DND-41 (cell line): ENCODE data around the gene EIF3I.
A peak's percentile ranks its signal among the peaks of the same experiment; 100 is the strongest.

ENCODE experiments used
- ATAC-seq: fragments of 200-7000 bp; cut with Tn5 transposase; 3 replicates; pipeline ENCODE4 v1.9.1; 2021; ENCODE audit warnings: low read depth; ENCODE audit not compliant: insufficient read depth
- DNase-seq: peaks from one replicate; pipeline ENCODE4 v3.0.0-alpha.2; 2020
- H2AFZ ChIP-seq: 2 replicates; pipeline ENCODE4 v1.6.0; 2012; ENCODE audit warnings: low read depth, low read length
- H3K27ac ChIP-seq: 2 replicates; pipeline ENCODE4 v1.5.1; 2012; ENCODE audit warnings: low read length, inconsistent platforms
- H3K27me3 ChIP-seq: fragments of 200-600 bp; sonication (generic); 2 replicates; pipeline ENCODE4 v1.6.0; 2012; ENCODE audit warnings: low read length, mild to moderate bottlenecking, inconsistent platforms; ENCODE audit not compliant: insufficient read depth, poor library complexity
- H3K36me3 ChIP-seq: 2 replicates; pipeline ENCODE4 v1.5.1; 2012; ENCODE audit warnings: low read length, inconsistent platforms; ENCODE audit not compliant: insufficient read depth
- H3K4me1 ChIP-seq: 2 replicates; pipeline ENCODE4 v1.5.1; 2012; ENCODE audit warnings: mild to moderate bottlenecking, low read length; ENCODE audit not compliant: insufficient read depth
- H3K4me2 ChIP-seq: 2 replicates; pipeline ENCODE4 v1.6.0; 2012; ENCODE audit warnings: mild to moderate bottlenecking, moderate library complexity, low read length, inconsistent platforms; ENCODE audit not compliant: insufficient read depth
- H3K4me3 ChIP-seq, 2 experiments: fragments of 200-600 bp in 1 of 2; shearing (Covaris generic) in 1 of 2; 2 replicates each; pipeline ENCODE4 v1.5.1; 2012 to 2016; ENCODE audit warnings: inconsistent platforms in 2 of 2, low read length in 2 of 2, mild to moderate bottlenecking in 2 of 2, low read depth in 1 of 2, moderate library complexity in 1 of 2
- H3K79me2 ChIP-seq: 2 replicates; pipeline ENCODE4 v1.6.0; 2012; ENCODE audit warnings: low read length, inconsistent platforms; ENCODE audit not compliant: insufficient read depth
- H3K9ac ChIP-seq: 2 replicates; pipeline ENCODE4 v1.6.0; 2012; ENCODE audit warnings: low read depth, mild to moderate bottlenecking, inconsistent platforms, low read length, moderate library complexity
- H3K9me3 ChIP-seq: 2 replicates; pipeline ENCODE4 v1.5.1; 2012; ENCODE audit warnings: low read length, moderate library complexity, mild to moderate bottlenecking, inconsistent platforms; ENCODE audit not compliant: insufficient read depth, severe bottlenecking
- H4K20me1 ChIP-seq: 2 replicates; pipeline ENCODE4 v1.6.0; 2012; ENCODE audit warnings: low read length; ENCODE audit not compliant: insufficient read depth
- CTCF ChIP-seq: IDR thresholded peaks from 2 replicates; pipeline ENCODE4 v1.5.1; 2012; ENCODE audit warnings: borderline replicate concordance, low read length, moderate library complexity, mild to moderate bottlenecking; ENCODE audit not compliant: poor library complexity, severe bottlenecking; ENCODE audit errors: extremely low read depth
- EZH2 ChIP-seq: IDR thresholded peaks from 3 replicates; pipeline ENCODE4 v1.6.1; 2012; ENCODE audit warnings: borderline replicate concordance, low read depth, mild to moderate bottlenecking, moderate library complexity, low read length, inconsistent platforms; ENCODE audit not compliant: severe bottlenecking

The EIF3I gene

GRCh38 chr1:32269744-32270143 is 47.5 kb downstream of the EIF3I start:
- H3K27ac ChIP-seq: peak overlapping the region; percentile 31; the same call in 1 of the 2 replicates
- peaks cover 16% of the 10 kb centered on the region for H3K36me3 ChIP-seq
- no peak for DNase-seq
- H2AFZ ChIP-seq: no peak overlapping the region
- peaks cover 50% of the 10 kb centered on the region for H3K79me2 ChIP-seq
- no peak for ATAC-seq
- no peaks in the 10 kb centered on the region for H3K27me3 ChIP-seq
- H3K9ac ChIP-seq: no peak overlapping the region
- H3K4me2 ChIP-seq: no peak overlapping the region
- H4K20me1 ChIP-seq: 0 out of 2 replicates have a peak, but pooled peaks cover 7% of the 10 kb centered on the region
- H3K9me3 ChIP-seq: no peaks in the 10 kb centered on the region
- H3K4me3 ChIP-seq: no peak overlapping the region
- no peak for TF ChIP-seq CTCF
- peaks cover 58% of the 10 kb centered on the region for H3K4me1 ChIP-seq

GRCh38 chr1:32272557-32273390 is 50.6 kb downstream of the EIF3I start:
- Histone ChIP-seq H3K9ac (peak overlapping the region; percentile 54), H2AFZ (no peak overlapping the region), H4K20me1 (no peaks in the 10 kb centered on the region), H3K79me2 (peaks cover 36% of the 10 kb centered on the region), H3K27ac (peak overlapping the region; percentile 83), H3K4me2 (peak overlapping the region; percentile 59), H3K4me3 (peak overlapping the region in 1 of 2 experiments; percentile 42; a peak in 2 of 4 replicates), H3K36me3 (peaks cover 39% of the 10 kb centered on the region), H3K9me3 (no peaks in the 10 kb centered on the region), H3K27me3 (no peaks in the 10 kb centered on the region), H3K4me1 (peaks cover 39% of the 10 kb centered on the region)
- ATAC-seq: peak; percentile 13
- peak; percentile 49 for DNase-seq
- TF ChIP-seq CTCF (no peak), EZH2 (no peak)

- Histone ChIP-seq H3K27ac (peak overlapping the region; percentile 83), H3K36me3 (peaks cover 47% of the 10 kb centered on the region), H3K9me3 (no peaks in the 10 kb centered on the region), H3K27me3 (no peaks in the 10 kb centered on the region), H4K20me1 (no peaks in the 10 kb centered on the region), H3K9ac (peak overlapping the region; percentile 54), H3K4me1 (peaks cover 39% of the 10 kb centered on the region), H3K4me2 (peak overlapping the region; percentile 59), H3K4me3 (peak overlapping the region in 1 of 2 experiments; percentile 42; a peak in 2 of 4 replicates), H3K79me2 (peaks cover 36% of the 10 kb centered on the region), H2AFZ (peak overlapping the region; percentile 44; the same call in 1 of the 2 replicates)
- ATAC-seq (peak; percentile 91), DNase-seq (peak; percentile 95)
- TF ChIP-seq CTCF (peak; percentile 43), EZH2 (no peak)
Observed at GRCh38 chr1:32273391-32274208, 51.4 kb downstream of the EIF3I start.
